ES-I3 (cell line): Measurements from ENCODE around the gene PITX2.
"Not testable (repeated sequence)": the region's sequence is repeated elsewhere in the genome, so short reads cannot be mapped to it uniquely, and the experiment has no call there.

Source experiments
- H3K36me3 ChIP-seq: 2 replicates; pipeline ENCODE4 v1.6.1; 2013; ENCODE audit warnings: mild to moderate bottlenecking, low read length, control low read depth, moderate library complexity; ENCODE audit not compliant: insufficient read depth
- H3K4me1 ChIP-seq: 2 replicates; pipeline ENCODE4 v1.6.1; 2013; ENCODE audit warnings: mild to moderate bottlenecking, control low read depth, low read length; ENCODE audit not compliant: insufficient read depth
- H3K9ac ChIP-seq: 2 replicates; pipeline ENCODE4 v1.6.1; 2013; ENCODE audit warnings: low read depth, mild to moderate bottlenecking, low read length, moderate library complexity
- H3K9me3 ChIP-seq: 2 replicates; pipeline ENCODE4 v1.6.1; 2013; ENCODE audit warnings: mild to moderate bottlenecking, low read length, moderate library complexity; ENCODE audit not compliant: control insufficient read depth, insufficient read depth

The PITX2 gene

DNA sequence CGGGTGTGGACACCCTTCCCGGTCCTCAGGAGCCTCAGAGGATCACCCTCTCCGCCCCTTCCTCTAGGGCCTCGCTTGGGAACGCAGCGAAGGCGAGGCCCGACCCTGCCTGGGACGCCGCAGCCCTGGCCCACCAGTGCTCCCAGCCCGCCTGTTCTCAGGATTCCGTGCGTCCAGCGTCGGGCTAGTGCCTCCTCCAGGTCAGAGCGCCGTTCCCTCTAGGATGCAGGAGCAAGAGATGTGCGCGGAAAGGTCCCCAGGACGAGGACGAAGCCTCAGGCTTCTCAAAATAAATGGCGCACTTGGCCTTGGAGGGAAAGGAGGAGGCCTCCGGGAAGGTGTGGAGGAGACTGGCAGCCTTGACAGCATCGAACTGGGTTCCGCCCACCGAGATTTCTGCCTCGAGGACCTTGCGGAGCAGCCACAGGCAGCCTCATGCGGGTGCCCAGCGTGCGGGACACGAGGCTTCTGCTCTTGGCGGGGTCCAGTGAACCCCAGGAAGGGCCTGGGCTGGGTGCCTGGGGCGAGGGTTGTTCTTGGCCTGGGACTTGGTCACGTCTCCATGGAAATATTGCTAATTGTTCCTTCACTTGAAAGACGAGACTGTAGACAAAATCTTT is 35.1 kb downstream of the PITX2 start:
- Histone ChIP-seq H3K4me1 (no peaks in the 10 kb centered on the region), H3K36me3 (no peaks in the 10 kb centered on the region)

DNA sequence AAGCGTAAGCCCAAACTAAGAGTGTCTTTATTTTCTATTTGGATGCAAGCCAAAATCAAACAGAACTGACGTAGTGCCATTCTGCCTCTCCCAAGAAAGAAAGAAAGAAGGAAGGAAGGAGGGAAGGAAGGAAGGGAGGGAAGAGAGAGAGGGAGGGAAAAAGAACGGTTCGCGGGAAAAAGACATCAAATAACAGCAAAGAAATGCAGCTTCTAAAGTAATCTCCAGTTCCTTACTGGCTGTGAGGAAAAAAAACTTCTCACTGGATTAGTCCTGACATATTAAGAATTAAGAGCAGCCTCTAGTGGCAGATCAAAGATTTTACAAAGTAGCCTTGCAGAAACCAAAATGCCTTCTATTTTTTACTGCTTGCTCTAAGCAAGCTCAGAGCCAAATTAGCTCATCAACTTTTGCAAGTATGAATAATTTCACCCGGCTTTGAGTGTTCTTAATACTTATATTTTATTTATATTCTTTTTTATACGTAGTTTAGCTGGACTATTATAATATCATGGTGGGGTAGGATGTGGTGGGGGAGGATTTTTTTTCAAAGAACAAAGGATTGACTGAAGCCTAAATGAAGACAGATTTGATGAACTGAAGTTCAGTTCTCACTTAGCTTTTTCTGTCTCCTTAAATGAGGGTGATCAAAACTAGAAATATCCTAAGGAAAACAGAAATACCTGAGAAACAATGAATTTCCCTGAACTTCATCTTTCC is 36.6 kb downstream of the PITX2 start:
- no peaks in the 10 kb centered on the region for H3K9me3 ChIP-seq
- H3K36me3 ChIP-seq: no peaks in the 10 kb centered on the region
- no peak overlapping the region for H3K9ac ChIP-seq
- H3K4me1 ChIP-seq: no peaks in the 10 kb centered on the region

More for the DNA sequence above, 35.1 kb downstream of the PITX2 start:
- Histone ChIP-seq H3K9me3 (no peaks in the 10 kb centered on the region), H3K9ac (no peak overlapping the region)

DNA sequence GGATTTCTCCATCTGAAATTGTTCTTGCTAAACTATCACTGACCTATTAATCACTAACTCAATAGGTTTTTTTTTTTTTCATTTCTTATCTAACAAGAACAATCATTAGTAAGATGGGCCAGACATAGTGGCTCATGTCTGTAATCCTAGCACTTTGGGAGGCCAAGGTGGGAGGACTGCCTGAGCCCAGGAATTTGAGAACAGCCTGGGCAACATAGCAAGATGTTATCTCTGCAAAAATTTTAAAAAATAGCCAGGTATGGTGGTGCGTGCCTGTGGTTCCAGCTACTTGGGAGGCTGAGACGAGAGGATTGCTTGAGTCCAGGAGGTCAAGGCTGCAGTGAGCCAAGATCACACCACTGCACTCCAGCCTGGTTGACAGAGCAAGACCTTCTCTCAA is 46.2 kb downstream of the PITX2 start:
- H3K9ac ChIP-seq, H3K4me1 ChIP-seq, H3K36me3 ChIP-seq, H3K9me3 ChIP-seq: not testable (repeated sequence)
